ENCODE data around the gene PPP1R36. TPM values are rescaled to one million over a fixed set of nuclear protein-coding genes. Genes with fewer than 3 reads are reported as not detected.

The PPP1R36 gene
- total and polyA plus RNA-seq, 2 of the 8 experiments (the other 6 are each of a cell fraction or from before 2014, with no cell fraction given), result 0.39 to 0.93 TPM

DNA sequence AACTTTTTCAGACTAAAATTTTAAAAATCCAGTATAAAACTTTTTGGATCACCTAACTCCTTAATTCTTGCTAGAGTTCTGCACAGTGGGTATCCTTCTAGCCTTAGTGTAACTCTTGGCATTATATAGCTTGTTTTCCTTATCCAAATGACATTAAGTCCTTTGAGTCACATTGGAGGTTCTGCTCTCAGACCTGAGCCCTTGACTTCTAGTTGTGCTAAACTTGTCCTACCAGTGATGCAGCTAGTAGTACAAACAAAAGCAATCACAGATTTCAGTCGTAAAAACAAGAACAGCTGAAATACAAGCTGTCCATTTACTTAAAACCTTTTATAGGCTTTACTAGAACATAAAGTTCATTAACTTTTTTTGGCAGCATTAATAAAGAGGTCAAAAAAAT, 34.7 kb upstream of the PPP1R36 start (continued):
- TF ChIP-seq, protein P1, sequence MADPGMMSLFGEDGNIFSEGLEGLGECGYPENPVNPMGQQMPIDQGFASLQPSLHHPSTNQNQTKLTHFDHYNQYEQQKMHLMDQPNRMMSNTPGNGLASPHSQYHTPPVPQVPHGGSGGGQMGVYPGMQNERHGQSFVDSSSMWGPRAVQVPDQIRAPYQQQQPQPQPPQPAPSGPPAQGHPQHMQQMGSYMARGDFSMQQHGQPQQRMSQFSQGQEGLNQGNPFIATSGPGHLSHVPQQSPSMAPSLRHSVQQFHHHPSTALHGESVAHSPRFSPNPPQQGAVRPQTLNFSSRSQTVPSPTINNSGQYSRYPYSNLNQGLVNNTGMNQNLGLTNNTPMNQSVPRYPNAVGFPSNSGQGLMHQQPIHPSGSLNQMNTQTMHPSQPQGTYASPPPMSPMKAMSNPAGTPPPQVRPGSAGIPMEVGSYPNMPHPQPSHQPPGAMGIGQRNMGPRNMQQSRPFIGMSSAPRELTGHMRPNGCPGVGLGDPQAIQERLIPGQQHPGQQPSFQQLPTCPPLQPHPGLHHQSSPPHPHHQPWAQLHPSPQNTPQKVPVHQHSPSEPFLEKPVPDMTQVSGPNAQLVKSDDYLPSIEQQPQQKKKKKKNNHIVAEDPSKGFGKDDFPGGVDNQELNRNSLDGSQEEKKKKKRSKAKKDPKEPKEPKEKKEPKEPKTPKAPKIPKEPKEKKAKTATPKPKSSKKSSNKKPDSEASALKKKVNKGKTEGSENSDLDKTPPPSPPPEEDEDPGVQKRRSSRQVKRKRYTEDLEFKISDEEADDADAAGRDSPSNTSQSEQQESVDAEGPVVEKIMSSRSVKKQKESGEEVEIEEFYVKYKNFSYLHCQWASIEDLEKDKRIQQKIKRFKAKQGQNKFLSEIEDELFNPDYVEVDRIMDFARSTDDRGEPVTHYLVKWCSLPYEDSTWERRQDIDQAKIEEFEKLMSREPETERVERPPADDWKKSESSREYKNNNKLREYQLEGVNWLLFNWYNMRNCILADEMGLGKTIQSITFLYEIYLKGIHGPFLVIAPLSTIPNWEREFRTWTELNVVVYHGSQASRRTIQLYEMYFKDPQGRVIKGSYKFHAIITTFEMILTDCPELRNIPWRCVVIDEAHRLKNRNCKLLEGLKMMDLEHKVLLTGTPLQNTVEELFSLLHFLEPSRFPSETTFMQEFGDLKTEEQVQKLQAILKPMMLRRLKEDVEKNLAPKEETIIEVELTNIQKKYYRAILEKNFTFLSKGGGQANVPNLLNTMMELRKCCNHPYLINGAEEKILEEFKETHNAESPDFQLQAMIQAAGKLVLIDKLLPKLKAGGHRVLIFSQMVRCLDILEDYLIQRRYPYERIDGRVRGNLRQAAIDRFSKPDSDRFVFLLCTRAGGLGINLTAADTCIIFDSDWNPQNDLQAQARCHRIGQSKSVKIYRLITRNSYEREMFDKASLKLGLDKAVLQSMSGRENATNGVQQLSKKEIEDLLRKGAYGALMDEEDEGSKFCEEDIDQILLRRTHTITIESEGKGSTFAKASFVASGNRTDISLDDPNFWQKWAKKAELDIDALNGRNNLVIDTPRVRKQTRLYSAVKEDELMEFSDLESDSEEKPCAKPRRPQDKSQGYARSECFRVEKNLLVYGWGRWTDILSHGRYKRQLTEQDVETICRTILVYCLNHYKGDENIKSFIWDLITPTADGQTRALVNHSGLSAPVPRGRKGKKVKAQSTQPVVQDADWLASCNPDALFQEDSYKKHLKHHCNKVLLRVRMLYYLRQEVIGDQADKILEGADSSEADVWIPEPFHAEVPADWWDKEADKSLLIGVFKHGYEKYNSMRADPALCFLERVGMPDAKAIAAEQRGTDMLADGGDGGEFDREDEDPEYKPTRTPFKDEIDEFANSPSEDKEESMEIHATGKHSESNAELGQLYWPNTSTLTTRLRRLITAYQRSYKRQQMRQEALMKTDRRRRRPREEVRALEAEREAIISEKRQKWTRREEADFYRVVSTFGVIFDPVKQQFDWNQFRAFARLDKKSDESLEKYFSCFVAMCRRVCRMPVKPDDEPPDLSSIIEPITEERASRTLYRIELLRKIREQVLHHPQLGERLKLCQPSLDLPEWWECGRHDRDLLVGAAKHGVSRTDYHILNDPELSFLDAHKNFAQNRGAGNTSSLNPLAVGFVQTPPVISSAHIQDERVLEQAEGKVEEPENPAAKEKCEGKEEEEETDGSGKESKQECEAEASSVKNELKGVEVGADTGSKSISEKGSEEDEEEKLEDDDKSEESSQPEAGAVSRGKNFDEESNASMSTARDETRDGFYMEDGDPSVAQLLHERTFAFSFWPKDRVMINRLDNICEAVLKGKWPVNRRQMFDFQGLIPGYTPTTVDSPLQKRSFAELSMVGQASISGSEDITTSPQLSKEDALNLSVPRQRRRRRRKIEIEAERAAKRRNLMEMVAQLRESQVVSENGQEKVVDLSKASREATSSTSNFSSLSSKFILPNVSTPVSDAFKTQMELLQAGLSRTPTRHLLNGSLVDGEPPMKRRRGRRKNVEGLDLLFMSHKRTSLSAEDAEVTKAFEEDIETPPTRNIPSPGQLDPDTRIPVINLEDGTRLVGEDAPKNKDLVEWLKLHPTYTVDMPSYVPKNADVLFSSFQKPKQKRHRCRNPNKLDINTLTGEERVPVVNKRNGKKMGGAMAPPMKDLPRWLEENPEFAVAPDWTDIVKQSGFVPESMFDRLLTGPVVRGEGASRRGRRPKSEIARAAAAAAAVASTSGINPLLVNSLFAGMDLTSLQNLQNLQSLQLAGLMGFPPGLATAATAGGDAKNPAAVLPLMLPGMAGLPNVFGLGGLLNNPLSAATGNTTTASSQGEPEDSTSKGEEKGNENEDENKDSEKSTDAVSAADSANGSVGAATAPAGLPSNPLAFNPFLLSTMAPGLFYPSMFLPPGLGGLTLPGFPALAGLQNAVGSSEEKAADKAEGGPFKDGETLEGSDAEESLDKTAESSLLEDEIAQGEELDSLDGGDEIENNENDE (IDR thresholded peaks at IDR 0.05; ENCODE audit: insufficient replicate concordance, low read length), result no peak
- TF ChIP-seq KDM5A (IDR thresholded peaks at IDR 0.05; ENCODE audit: low read length) (no peak), SIN3A (conservative IDR thresholded peaks at IDR 0.05 in 1 of 2, IDR thresholded peaks at IDR 0.05 in 1 of 2; ENCODE audit: low read depth in 1 of 2, low read length in 2 of 2) (no peak), EGR1 (IDR thresholded peaks at IDR 0.05; ENCODE audit: borderline replicate concordance, low read depth, low read length) (no peak), SP2 (IDR thresholded peaks at IDR 0.05; ENCODE audit: low read length) (no peak), RXRA (IDR thresholded peaks at IDR 0.05; ENCODE audit: insufficient read depth, low read depth, low read length) (no peak), SP4 (IDR thresholded peaks at IDR 0.05; ENCODE audit: low read length) (no peak), CTBP2 (IDR thresholded peaks at IDR 0.05; ENCODE audit: borderline replicate concordance, insufficient read depth, insufficient read length, low read length) (no peak), SP1 (IDR thresholded peaks at IDR 0.05; ENCODE audit: low read depth, low read length) (no peak), CREB1 (IDR thresholded peaks at IDR 0.05) (no peak)
- TF ChIP-seq, protein P2, sequence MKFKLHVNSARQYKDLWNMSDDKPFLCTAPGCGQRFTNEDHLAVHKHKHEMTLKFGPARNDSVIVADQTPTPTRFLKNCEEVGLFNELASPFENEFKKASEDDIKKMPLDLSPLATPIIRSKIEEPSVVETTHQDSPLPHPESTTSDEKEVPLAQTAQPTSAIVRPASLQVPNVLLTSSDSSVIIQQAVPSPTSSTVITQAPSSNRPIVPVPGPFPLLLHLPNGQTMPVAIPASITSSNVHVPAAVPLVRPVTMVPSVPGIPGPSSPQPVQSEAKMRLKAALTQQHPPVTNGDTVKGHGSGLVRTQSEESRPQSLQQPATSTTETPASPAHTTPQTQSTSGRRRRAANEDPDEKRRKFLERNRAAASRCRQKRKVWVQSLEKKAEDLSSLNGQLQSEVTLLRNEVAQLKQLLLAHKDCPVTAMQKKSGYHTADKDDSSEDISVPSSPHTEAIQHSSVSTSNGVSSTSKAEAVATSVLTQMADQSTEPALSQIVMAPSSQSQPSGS (IDR thresholded peaks at IDR 0.05; ENCODE audit: low read length), result no peak
